GM19193 (cell line): ENCODE measurements around the gene SRF.

Experiments
- POLR2A ChIP-seq: IDR thresholded peaks from 4 replicates; pipeline ENCODE4 v1.6.1; 2011; ENCODE audit not compliant: insufficient read depth, insufficient read length; ENCODE audit errors: extremely low read depth

SRF gene

GRCh38 chr6:43143235-43144128 lies 27.6 kb upstream of the SRF start:
- TF ChIP-seq POLR2A = no peak

- no peak for TF ChIP-seq POLR2A
These were observed 26.2 kb upstream of the SRF start for GRCh38 chr6:43144879-43145278.

DNA sequence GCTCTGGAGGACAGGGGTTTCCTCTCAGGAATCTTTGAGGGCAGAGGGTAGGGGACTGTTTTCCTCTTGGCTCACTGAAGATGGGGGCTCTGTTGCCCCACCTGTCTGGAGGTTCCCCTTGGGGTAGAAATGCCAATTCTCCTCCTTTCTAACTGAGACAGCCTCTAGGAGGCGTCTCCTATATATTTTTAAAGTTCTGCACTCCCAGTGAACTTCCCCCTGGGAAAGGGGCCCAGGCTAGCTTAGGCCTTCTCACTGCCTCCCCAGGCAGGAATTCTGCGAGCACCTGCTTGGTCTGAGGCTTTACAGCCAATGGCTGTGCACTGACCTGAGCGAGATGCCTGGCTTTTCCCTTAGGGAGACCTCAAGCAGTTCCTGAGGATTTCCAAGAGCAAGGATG lies 24.8 kb upstream of the SRF start:
- no peak for TF ChIP-seq POLR2A

DNA sequence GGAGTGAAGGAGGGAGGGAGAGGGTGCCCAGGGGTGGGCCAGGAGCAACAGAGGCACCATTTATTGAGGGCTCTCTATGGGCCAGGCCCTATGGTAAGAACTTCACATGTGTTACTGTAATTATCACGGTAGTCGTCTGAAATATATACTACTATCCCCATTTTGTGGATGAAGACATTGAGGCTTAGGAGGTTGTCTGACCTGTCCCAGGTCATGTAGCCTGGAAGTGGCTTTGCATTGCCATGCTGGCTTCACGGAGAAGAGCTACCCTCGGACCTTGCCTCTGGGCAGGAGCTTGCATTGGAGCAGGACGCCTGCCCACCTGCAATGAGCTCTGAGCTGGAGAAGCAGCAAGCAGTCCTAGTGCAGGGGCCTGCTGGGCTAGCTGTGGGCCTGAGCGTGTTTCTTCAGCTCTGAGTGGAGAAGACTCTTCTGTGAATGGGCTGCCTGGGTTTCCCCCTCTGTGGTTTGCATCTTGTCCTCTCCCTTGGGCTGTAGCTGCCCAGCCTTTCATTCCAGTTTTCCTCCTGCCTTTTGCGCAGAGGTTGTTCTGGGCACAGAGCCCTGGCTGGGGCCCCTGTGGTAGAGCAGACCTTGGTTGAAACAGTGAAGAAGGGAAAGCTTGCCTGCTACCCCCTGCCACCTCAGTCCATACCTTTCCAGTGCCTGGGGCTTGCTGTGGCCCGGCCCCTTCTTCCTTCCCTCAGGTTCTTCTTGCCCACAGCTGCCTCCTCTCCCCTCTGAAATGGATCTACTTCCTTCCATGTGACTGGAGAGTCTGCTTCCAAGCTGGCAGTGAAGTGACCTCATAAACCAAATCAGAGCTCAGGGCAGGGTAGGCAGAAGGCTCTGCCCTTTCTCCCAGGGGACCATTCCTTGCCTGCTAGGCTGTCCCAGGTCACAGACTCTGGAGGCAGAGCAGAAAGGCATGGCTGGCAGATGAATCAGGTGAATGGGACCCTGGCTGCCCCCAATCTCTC lies 24.1 kb upstream of the SRF start:
- TF ChIP-seq POLR2A = no peak

DNA sequence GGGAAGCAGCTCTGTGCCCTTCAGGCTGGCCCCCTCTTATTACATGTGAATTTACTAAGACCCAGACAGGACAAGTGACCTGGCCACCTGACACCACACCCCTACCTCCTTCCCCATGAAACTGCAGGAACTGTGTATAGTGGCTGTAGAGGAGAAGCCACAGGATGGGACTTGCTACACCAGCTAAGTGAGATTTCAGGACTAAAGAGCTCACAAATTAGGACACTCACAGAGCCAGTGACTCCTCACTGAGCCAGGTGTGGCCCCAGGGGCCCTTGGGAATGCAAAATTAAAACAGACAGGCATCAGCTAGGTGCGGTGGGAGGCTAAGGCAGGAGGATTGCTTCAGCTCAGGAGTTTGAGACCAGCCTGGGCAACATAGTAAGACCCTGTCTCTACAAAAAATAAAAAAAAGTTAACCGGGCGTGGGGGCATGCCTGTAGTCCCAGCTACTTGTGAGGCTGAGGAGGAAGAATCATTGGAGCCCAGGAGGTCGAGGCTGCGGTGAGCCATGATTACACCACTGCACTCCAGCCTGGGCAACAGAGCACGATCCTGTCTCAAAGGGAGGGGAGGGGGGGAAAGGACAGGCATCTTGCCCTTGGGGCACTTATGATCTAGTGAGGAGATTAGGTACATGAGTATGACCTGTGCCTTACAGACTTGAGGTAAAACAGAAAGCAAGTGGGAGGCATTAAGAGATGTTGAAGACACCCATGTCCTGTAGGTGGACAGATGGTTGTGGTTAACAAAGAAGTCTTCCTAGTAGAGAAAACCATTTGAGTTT lies 23.2 kb upstream of the SRF start:
- no peak for TF ChIP-seq POLR2A

GRCh38 chr6:43149265-43149664 lies 21.8 kb upstream of the SRF start:
- TF ChIP-seq POLR2A = no peak

GRCh38 chr6:43150051-43150751 lies 20.9 kb upstream of the SRF start:
- no peak for TF ChIP-seq POLR2A

GRCh38 chr6:43159599-43159998 lies 11.5 kb upstream of the SRF start:
- TF ChIP-seq POLR2A = no peak

GRCh38 chr6:43163899-43164298 lies 7.2 kb upstream of the SRF start:
- no peak for TF ChIP-seq POLR2A

- no peak for TF ChIP-seq POLR2A
These were observed 595 bp upstream of the SRF start for GRCh38 chr6:43170417-43170930.

- no peak for TF ChIP-seq POLR2A
These were observed 636 bp downstream of the SRF start for GRCh38 chr6:43171707-43172103.

DNA sequence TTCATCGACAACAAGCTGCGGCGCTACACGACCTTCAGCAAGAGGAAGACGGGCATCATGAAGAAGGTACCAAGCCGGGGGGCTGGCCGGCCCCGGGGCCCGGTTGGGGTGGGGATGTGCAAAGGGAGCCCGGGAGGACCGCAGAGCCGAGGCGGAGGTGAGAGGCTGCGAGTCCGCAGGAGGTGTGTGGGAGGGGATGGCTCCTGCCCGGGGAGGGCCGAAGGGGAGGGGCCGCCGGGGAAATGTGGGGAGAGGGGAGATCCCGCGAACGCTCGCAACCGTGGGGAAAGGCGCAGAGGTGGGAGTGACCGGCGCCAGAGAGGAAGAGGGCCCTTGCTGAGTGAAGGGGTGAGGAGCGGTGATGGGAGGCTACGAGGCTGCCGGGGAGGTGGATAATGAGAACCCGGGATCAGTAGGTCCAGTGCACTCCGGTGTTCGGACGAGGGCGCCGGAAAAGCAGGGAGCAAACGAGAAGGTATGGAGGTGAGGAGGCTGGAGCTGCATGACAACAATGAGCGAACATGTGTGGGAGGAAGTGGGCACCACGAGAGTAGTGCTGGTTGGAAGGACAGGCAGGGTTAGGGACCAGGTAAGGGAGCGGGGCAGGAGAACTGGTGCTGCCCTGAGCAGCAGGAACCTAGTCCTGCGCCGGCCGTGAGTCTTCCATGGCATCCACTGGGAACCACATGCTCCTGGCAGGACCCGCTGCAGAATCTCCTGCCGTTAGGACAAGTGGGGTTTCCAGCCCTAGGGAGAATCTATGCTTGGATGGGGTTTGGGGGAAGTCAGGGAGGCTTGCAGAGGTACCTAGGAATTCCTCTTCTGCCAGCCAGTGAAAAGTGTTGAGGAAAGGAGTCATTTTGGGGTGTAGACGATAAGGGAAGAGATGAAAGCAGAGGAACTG lies 1.3 kb downstream of the SRF start:
- TF ChIP-seq POLR2A = no peak
